Measurements from ENCODE around the gene NMNAT2.

Gene NMNAT2

GRCh38 chr1:183313063-183313462 lies 105.1 kb downstream of the NMNAT2 start:
- no peak for DNase-seq (ENCODE audit: low read depth in 2 of 2)

- peak in 1 of 2 donors; percentile 23 for DNase-seq (ENCODE audit: low read depth in 2 of 2)
Measured at GRCh38 chr1:183310753-183311479, 107.3 kb downstream of the NMNAT2 start.

- DNase-seq (ENCODE audit: low read depth in 2 of 2): no peak
Measured at GRCh38 chr1:183308719-183309118, 109.5 kb downstream of the NMNAT2 start.

- no peak for DNase-seq (ENCODE audit: low read depth in 2 of 2)
Measured at GRCh38 chr1:183306317-183307042, 111.7 kb downstream of the NMNAT2 start.

GRCh38 chr1:183304440-183305107 lies 113.6 kb downstream of the NMNAT2 start:
- DNase-seq (ENCODE audit: low read depth in 2 of 2): no peak

- no peak for DNase-seq (ENCODE audit: low read depth in 2 of 2)
Measured at GRCh38 chr1:183303901-183304300, 114.3 kb downstream of the NMNAT2 start.

- DNase-seq (ENCODE audit: low read depth in 2 of 2): no peak
Measured at GRCh38 chr1:183303323-183303645, 114.9 kb downstream of the NMNAT2 start.

GRCh38 chr1:183302452-183303322 lies 115.5 kb downstream of the NMNAT2 start:
- DNase-seq (ENCODE audit: low read depth in 2 of 2): no peak

GRCh38 chr1:183301239-183301638 lies 116.9 kb downstream of the NMNAT2 start:
- no peak for DNase-seq (ENCODE audit: low read depth in 2 of 2)

GRCh38 chr1:183300828-183301227 lies 117.4 kb downstream of the NMNAT2 start:
- no peak for DNase-seq (ENCODE audit: low read depth in 2 of 2)

- no peak for DNase-seq (ENCODE audit: low read depth in 2 of 2)
Measured at GRCh38 chr1:183300395-183300794, 117.8 kb downstream of the NMNAT2 start.

GRCh38 chr1:183296782-183297181 lies 121.4 kb downstream of the NMNAT2 start:
- DNase-seq (ENCODE audit: low read depth in 2 of 2): no peak

GRCh38 chr1:183295521-183295920 lies 122.7 kb downstream of the NMNAT2 start:
- no peak for DNase-seq (ENCODE audit: low read depth in 2 of 2)

- no peak for DNase-seq (ENCODE audit: low read depth in 2 of 2)
Measured at GRCh38 chr1:183293876-183294275, 124.3 kb downstream of the NMNAT2 start.

- no peak for DNase-seq (ENCODE audit: low read depth in 2 of 2)
Measured at GRCh38 chr1:183293241-183293640, 124.9 kb downstream of the NMNAT2 start.

- DNase-seq (ENCODE audit: low read depth in 2 of 2): no peak
Measured at GRCh38 chr1:183291802-183292514, 126.2 kb downstream of the NMNAT2 start.

GRCh38 chr1:183291216-183291762 lies 126.9 kb downstream of the NMNAT2 start:
- DNase-seq (ENCODE audit: low read depth in 2 of 2): no peak

GRCh38 chr1:183290628-183291027 lies 127.6 kb downstream of the NMNAT2 start:
- no peak for DNase-seq (ENCODE audit: low read depth in 2 of 2)

GRCh38 chr1:183289051-183289496 lies 129.1 kb downstream of the NMNAT2 start:
- DNase-seq (ENCODE audit: low read depth in 2 of 2): no peak

- DNase-seq (ENCODE audit: low read depth in 2 of 2): no peak
Measured at GRCh38 chr1:183288583-183288982, 129.6 kb downstream of the NMNAT2 start.

GRCh38 chr1:183287191-183287675 lies 130.9 kb downstream of the NMNAT2 start:
- DNase-seq (ENCODE audit: low read depth in 2 of 2): no peak
